GF-D8 (cell line): ENCODE measurements around the gene BLVRB.
"Not testable (repeated sequence)": the region's sequence is repeated elsewhere in the genome, so short reads cannot be mapped to it uniquely, and the experiment has no call there.

Source experiments
- DNase-seq: peaks from one replicate; lab custom pipeline; 2025; lab: John Stamatoyannopoulos, UW

The BLVRB gene

GRCh38 chr19:40486017-40486416 lies 20.5 kb upstream of the BLVRB start:
- no peak for DNase-seq

- not testable (repeated sequence) for DNase-seq
Measured at GRCh38 chr19:40475878-40476644, 10.5 kb upstream of the BLVRB start.

DNA sequence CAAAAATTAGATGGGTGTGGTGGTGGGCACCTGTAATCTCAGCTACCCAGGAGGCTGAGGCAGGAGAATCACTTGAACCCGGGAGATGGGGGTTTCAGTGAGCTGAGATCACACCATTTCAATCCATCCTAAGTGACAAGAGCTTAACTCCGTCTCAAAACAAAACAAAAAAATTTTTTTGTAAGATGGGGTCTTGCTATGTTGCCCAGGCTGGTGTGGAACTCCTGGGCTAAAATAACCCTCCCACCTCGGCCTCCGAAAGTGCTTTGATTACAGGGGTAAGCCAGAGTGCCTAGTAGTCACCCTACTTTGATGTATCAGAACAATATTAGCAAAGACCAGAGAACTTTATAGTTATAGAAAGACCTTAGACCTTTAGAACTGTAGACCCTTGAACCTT lies 9.2 kb upstream of the BLVRB start:
- no peak for DNase-seq

DNA sequence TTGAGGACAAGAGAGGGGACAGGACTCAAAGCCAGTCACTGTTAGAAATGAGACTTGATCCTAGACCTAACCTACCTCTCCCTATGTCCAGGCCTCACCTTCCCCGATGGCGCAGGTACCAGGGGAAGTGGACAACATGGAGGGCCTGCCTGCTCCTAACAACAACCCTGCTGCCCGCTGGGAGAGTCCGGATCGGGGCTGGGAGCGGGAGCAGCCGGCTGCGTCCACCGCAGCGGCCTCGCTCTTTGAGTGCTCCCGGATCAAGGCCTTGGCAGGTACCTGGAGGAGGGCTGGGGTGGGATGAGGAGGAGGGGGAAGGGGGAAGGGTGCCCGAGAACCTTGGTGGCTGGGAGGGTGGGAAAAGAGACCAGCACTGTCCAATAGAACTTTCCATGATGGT lies 7.0 kb upstream of the BLVRB start:
- DNase-seq: no peak

GRCh38 chr19:40471111-40471510 lies 5.6 kb upstream of the BLVRB start:
- DNase-seq: no peak

GRCh38 chr19:40469011-40469410 lies 3.5 kb upstream of the BLVRB start:
- DNase-seq: no peak

GRCh38 chr19:40466985-40467734 lies 1.6 kb upstream of the BLVRB start, which contains the start of gene SPTBN4:
SPTBN4 (plus strand) TSS chr19:40467001; CDS start chr19:40472622, 5,621 bp downstream.
- no peak for DNase-seq

DNA sequence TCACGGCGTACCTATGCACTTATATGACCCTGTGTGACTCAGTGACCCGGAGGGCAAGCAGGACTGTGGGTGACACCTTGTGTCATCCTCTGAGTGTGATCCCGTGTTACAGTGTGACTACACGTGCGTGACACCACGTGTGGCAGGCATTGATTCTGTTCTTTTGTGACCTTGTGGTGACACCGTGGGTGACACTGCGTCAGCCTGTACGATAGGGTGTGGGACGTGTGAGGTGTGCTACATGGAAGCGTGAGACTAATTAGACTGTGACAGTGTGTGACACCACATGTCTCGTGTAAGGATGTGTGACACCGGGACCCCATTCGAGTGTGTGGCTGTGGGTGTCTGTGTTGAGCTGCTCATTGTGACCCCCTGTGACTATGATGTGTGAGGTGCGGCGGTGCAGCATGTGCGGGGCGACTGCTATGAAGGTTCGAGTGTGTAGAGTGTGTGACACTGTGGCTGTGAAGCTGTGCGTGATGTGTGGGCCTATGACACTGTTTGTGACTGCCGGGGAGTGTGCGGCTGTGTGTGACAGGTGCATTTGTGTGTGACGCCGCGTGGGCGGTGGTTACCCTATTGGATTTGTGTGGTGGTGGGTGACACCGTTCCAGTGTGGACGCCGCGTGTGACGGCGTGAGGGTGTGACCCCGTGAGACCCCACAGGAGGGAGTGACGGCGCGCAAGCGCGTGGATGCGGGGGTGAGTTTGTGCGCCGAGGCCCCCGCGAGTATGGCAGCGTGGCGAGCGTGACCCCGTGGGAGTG lies 857 bp upstream of the BLVRB start:
- DNase-seq: no peak

- peak; percentile 82 for DNase-seq
Measured at GRCh38 chr19:40465025-40465556, 454 bp downstream of the BLVRB start.

DNA sequence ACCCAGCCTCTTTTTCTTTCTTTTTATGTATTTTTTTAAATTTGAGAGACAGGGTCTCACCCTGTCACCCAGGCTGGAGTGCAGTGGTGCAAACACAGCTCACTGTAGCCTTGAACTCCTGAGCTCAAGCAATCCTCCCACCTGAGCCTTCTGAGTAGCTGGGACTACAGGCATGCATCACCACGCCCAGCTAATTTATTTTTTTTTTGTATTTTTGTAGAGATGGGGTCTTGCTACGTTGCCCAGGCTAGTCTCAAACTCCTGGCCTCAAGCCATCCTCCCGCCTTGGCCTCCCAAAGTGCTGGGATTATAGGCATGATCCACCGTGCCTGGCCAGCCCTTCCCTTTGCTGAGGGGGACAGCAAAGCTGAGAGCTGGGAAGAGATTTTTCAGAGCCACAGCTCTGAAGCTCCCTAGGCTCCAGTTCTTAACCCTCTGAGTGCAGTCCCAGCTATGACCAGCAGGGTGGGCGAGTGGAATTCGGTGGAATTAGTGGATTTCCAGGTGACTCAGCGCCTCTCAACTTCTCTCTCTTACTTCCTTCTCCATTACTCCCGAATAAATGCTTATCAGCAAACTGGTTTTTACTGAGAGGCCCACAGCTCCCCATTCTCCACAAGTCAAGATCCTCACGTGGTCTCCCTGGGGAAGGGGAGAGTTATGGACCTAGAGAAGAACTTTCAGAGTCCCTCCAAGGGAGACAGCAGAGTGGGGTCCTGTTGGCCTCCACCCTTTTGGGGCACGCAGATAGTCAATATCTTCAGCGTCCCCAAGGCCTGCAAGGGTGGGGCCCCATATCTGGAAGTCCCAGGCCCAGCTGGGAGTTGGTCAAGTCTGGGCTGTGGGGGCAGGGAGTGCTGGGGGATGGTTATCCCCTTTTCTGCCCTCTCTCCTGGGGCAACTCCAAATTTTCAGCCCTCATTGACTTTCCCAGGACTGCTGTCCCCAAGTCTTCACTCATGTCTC lies 1.2 kb downstream of the BLVRB start:
- peak; percentile 51 for DNase-seq

- DNase-seq: peak; percentile 42
Measured at GRCh38 chr19:40463587-40464037, 1.9 kb downstream of the BLVRB start.

DNA sequence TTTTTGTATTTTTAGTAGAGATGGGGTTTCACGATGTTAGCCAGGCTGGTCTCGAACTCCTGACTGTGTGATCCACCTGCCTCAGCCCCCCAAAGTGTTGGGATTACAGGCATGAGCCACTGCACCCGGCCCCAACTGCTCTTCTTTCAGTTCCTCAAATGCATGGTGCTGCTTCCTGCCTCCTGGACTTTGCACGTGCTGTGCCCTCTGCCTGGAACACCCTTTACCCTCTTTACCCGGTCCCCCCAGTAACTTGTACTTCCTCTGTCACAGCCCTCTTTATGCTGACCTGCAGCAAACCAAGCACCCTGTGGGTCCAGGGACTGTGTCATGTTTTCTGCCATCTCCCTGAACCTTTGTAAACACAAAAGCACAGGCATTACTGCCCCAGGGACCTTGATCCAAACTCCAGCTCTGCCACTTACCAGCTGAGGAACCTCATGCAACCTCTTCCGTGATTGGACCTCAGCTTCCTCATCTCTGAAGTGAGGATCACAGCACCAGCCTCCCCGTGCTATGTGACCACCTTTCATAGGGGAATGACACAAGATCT lies 3.8 kb downstream of the BLVRB start:
- DNase-seq: no peak

DNA sequence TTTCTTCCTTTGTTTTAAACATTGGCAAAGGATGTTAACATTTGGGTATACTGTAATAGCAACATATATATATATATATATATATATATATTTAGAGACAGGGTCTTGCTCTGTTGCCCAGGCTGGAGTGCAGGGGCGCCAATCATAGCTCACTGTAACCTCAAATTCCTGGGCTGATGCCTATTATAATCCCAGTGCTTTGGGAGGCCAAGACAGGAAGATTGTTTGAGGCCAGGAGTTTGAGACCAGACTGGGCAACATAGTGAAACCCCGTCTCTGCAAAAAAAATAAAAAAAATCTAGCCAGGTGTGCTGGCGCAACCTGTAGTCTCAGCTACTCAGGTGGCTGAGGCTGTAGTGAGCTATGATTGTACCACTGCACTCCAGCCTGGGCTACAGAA lies 5.4 kb downstream of the BLVRB start:
- DNase-seq: no peak

GRCh38 chr19:40458597-40458974 lies 7.0 kb downstream of the BLVRB start:
- DNase-seq: no peak

DNA sequence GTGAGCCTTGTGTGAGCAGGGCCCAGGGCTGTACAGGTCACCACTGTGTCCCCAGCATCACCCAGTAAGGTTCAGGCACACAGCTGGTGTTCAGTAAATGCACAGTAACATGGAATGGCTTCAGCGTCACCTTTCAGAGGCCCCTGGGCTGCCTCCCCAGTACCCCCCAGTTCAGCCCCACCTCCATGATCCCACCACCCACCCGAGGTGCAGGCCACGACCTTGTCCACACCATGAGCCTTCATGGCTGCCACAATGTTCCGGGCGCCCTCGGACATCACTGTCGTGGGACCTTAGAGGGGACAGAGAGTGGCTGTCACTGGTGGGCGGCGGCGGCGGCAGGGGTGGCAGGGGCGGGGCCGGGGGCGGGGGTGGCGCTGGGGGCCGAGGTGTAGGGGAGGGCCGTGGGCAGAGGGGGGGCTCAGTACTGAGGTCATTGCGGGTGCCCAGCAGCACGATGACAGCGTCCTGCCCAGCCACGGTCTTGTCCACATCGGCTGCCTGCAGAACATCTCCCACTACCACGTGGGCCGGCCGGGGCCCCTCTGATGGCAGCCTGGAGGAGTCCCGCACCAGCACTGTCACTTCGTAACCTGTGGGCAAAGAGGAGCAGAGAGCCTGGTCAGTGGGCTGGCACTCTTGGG lies 7.5 kb downstream of the BLVRB start:
- no peak for DNase-seq

DNA sequence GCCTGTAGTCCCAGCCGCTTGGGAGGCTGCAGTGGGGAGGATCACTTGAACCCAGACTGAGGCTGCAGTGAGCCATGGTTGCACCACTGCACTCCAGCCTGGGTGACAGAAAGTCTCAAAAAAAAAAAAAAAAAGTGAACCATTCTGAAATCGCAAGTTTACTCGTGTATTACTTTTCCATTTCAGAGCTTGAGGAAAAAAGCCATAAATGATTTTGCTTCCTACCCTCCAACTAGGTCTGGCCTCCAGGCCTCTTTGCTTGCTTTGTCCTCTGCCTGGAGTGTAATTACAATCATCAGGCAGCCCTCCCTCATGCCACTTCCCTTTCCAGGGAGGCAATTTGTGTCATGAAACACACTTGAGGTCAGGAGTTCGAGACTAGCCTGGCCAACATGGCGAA lies 8.5 kb downstream of the BLVRB start:
- no peak for DNase-seq

GRCh38 chr19:40453943-40454342 lies 11.6 kb downstream of the BLVRB start:
- not testable (repeated sequence) for DNase-seq

DNA sequence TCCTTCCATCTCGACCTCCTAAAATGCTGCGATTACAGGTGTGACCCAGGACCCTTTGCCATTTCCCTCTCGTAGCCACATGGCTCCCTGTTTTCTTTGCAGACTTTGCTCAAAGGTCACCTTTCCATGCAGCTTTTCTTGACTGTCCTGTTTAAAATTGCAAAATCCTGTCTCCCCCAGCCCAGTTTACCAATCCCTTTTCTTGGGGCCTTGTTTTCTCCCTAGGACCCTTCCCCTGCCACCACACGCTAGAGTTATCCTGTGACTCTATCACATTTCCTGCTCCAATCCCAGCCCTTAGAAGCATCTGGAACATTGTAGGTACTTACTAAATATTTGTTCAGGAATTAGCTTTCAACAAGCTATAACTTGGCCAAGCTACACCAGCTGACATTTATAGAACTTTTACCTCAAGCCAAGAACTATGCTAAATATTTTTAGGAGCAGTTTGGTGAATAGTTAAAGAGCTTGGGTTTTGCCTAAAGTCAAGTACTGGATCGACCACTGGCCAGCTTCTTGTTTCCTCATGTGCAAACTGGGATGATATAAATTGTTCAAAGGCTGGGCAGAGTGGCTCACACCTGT lies 12.3 kb downstream of the BLVRB start:
- no peak for DNase-seq

DNA sequence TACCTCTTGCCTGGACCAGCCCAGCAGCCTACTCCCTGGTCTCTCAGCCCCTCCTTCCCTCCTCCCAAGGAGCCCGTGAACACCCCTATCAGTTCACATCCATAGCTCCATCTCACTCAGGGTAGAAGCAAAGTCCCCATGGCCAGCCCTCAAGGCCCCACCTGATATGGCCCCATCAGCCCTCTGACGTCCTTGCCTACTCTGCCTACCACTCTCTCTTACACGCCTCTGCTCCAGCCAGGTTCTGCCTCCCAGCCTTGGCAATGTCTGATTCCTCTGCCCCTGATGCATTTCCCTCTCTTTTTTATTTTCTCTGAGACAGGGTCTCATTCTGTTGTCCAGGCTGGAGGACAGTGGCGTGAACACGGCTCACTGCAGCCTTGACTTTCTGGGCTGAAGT lies 13.5 kb downstream of the BLVRB start:
- DNase-seq: no peak

- DNase-seq: no peak
Measured at GRCh38 chr19:40450664-40451063, 14.9 kb downstream of the BLVRB start.
